ENCODE data around the gene ACSF3. TPM values are rescaled to one million over a fixed set of nuclear protein-coding genes. Genes with fewer than 3 reads are reported as not detected.

Gene ACSF3
- total and polyA plus RNA-seq, 2 donors (not counting 1 experiment from before 2014, with no cell fraction given): 45.2 to 113 TPM

GRCh38 chr16:89142474-89143195 lies 49.0 kb downstream of the ACSF3 start:
- H3K4me3 Mint-ChIP-seq: no peak overlapping the region
- 99% methylated on average over 4 of the region's 13 CpGs for WGBS (ENCODE audit: insufficient coverage)
- POLR2A ChIA-PET: no interaction called here
- no peak overlapping the region for H3K9ac ChIP-seq (ENCODE audit: low read length)
- no peaks in the 10 kb centered on the region for H3K4me1 ChIP-seq (ENCODE audit: control insufficient read depth in 2 of 2, insufficient read depth in 2 of 2, low read length in 2 of 2)
- H3K27me3 ChIP-seq (replicated peaks in 1 of 4; ENCODE audit: control extremely low read depth in 1 of 4, control insufficient read depth in 3 of 4, insufficient read depth in 4 of 4, low read length in 3 of 4): no peaks in the 10 kb centered on the region
- intact Hi-C loops (cut with micrococcal nuclease): no loop called here
- no peak overlapping the region for H2AFZ ChIP-seq (ENCODE audit: insufficient read depth, low read depth, low read length, poor library complexity, severe bottlenecking)
- ATAC-seq (ENCODE audit: low read depth) (no peak), DNase-seq (no peak)
- H3K4me3 ChIP-seq (ENCODE audit: control extremely low read depth in 1 of 5, extremely low read depth in 1 of 5, insufficient read depth in 1 of 5, low read depth in 2 of 5, low read length in 4 of 5): no peak overlapping the region
- H4K20me1 ChIP-seq (ENCODE audit: control insufficient read depth, insufficient read depth, low read length, poor library complexity, severe bottlenecking): peaks cover 26% of the 10 kb centered on the region
- no peaks in the 10 kb centered on the region for H3K9me3 Mint-ChIP-seq (ENCODE audit: insufficient read depth)
- TF ChIP-seq CTCF (IDR thresholded peaks at IDR 0.05) (no peak), EZH2 (IDR thresholded peaks at IDR 0.05; ENCODE audit: borderline replicate concordance, insufficient read depth, low read depth, low read length, poor library complexity, severe bottlenecking) (no peak)
- H3K79me2 ChIP-seq (ENCODE audit: control insufficient read depth, insufficient read depth, low read length): peaks cover 2% of the 10 kb centered on the region
- H3K9me3 ChIP-seq (ENCODE audit: control extremely low read depth in 1 of 3, control insufficient read depth in 2 of 3, insufficient read depth in 1 of 3, low read length in 2 of 3): no peaks in the 10 kb centered on the region
- no peaks in the 10 kb centered on the region for H3K27me3 Mint-ChIP-seq
- H3K36me3 ChIP-seq (replicated peaks in 1 of 2; ENCODE audit: control extremely low read depth in 1 of 2, control insufficient read depth in 1 of 2, extremely low read depth in 1 of 2, insufficient read depth in 2 of 2, low read length in 1 of 2): peaks cover 0 to 57% of the 10 kb centered on the region in 2 experiments
- no peak overlapping the region for H3K4me2 ChIP-seq (replicated peaks; ENCODE audit: low read depth, low read length, poor library complexity, severe bottlenecking)
- H3K27ac ChIP-seq (ENCODE audit: low read length in 2 of 2): no peak overlapping the region
- no peaks in the 10 kb centered on the region for H3K4me1 Mint-ChIP-seq
- no peak overlapping the region for H3K27ac Mint-ChIP-seq
- CTCF ChIA-PET: no interaction called here

GRCh38 chr16:89143201-89143741 lies 49.6 kb downstream of the ACSF3 start:
- Mint-ChIP-seq H3K4me1 (no peaks in the 10 kb centered on the region), H3K27ac (no peak overlapping the region), H3K4me3 (no peak overlapping the region), H3K9me3 (ENCODE audit: insufficient read depth) (no peaks in the 10 kb centered on the region), H3K27me3 (no peaks in the 10 kb centered on the region)
- Histone ChIP-seq H3K4me2 (replicated peaks; ENCODE audit: low read depth, low read length, poor library complexity, severe bottlenecking) (no peak overlapping the region), H3K36me3 (replicated peaks in 1 of 2; ENCODE audit: control extremely low read depth in 1 of 2, control insufficient read depth in 1 of 2, extremely low read depth in 1 of 2, insufficient read depth in 2 of 2, low read length in 1 of 2) (peaks cover 0 to 55% of the 10 kb centered on the region in 2 experiments), H3K9me3 (ENCODE audit: control extremely low read depth in 1 of 3, control insufficient read depth in 2 of 3, insufficient read depth in 1 of 3, low read length in 2 of 3) (peaks cover 0 to 4% (median 0%) of the 10 kb centered on the region in 3 donors), H3K4me1 (ENCODE audit: control insufficient read depth in 2 of 2, insufficient read depth in 2 of 2, low read length in 2 of 2) (no peaks in the 10 kb centered on the region), H3K27ac (ENCODE audit: low read length in 2 of 2) (no peak overlapping the region), H3K79me2 (ENCODE audit: control insufficient read depth, insufficient read depth, low read length) (no peaks in the 10 kb centered on the region), H3K27me3 (replicated peaks in 1 of 4; ENCODE audit: control extremely low read depth in 1 of 4, control insufficient read depth in 3 of 4, insufficient read depth in 4 of 4, low read length in 3 of 4) (no peaks in the 10 kb centered on the region), H3K9ac (ENCODE audit: low read length) (no peak overlapping the region), H3K4me3 (ENCODE audit: control extremely low read depth in 1 of 5, extremely low read depth in 1 of 5, insufficient read depth in 1 of 5, low read depth in 2 of 5, low read length in 4 of 5) (no peak overlapping the region), H4K20me1 (ENCODE audit: control insufficient read depth, insufficient read depth, low read length, poor library complexity, severe bottlenecking) (peaks cover 19% of the 10 kb centered on the region), H2AFZ (ENCODE audit: insufficient read depth, low read depth, low read length, poor library complexity, severe bottlenecking) (no peak overlapping the region)
- DNase-seq (no peak), ATAC-seq (ENCODE audit: low read depth) (no peak)
- no peak for TF ChIP-seq EZH2 (IDR thresholded peaks at IDR 0.05; ENCODE audit: borderline replicate concordance, insufficient read depth, low read depth, low read length, poor library complexity, severe bottlenecking)
- TF ChIP-seq CTCF (IDR thresholded peaks at IDR 0.05): no peak
- ChIA-PET CTCF (no interaction called here), POLR2A (no interaction called here)
- intact Hi-C loops (cut with micrococcal nuclease): no loop called here
- 97% methylated on average over 17 of the region's 17 CpGs for WGBS (ENCODE audit: insufficient coverage)

Measured in B cell (primary cell).